HG03196 (cell line): ENCODE data around the gene CGNL1.

Experiments used
- ATAC-seq: cut with Tn5 transposase; IDR thresholded peaks from one replicate; pipeline ENCODE4 v1.9.1; 2021; ENCODE audit not compliant: unreplicated experiment

Gene CGNL1

GRCh38 chr15:57517030-57517671 lies 140.8 kb downstream of the CGNL1 start:
- ATAC-seq = no peak

GRCh38 chr15:57518779-57519405 lies 142.6 kb downstream of the CGNL1 start:
- no peak for ATAC-seq

- no peak for ATAC-seq
Measured at GRCh38 chr15:57519806-57520205, 143.5 kb downstream of the CGNL1 start.

- ATAC-seq = no peak
Measured at GRCh38 chr15:57521503-57521902, 145.2 kb downstream of the CGNL1 start.

GRCh38 chr15:57522148-57522547 lies 145.8 kb downstream of the CGNL1 start:
- ATAC-seq = no peak

- ATAC-seq = no peak
Measured at GRCh38 chr15:57525581-57525980, 149.3 kb downstream of the CGNL1 start.

GRCh38 chr15:57526076-57526475 lies 149.8 kb downstream of the CGNL1 start:
- no peak for ATAC-seq

GRCh38 chr15:57526615-57527014 lies 150.3 kb downstream of the CGNL1 start:
- ATAC-seq = no peak

GRCh38 chr15:57527382-57528091 lies 151.2 kb downstream of the CGNL1 start:
- ATAC-seq = no peak

GRCh38 chr15:57528940-57529565 lies 152.7 kb downstream of the CGNL1 start:
- no peak for ATAC-seq

GRCh38 chr15:57529748-57530147 lies 153.4 kb downstream of the CGNL1 start:
- no peak for ATAC-seq

GRCh38 chr15:57532731-57533447 lies 156.6 kb downstream of the CGNL1 start:
- ATAC-seq = no peak

GRCh38 chr15:57533448-57533799 lies 157.1 kb downstream of the CGNL1 start:
- ATAC-seq = no peak

GRCh38 chr15:57534281-57534680 lies 158.0 kb downstream of the CGNL1 start:
- no peak for ATAC-seq

GRCh38 chr15:57537072-57537471 lies 160.8 kb downstream of the CGNL1 start:
- no peak for ATAC-seq

GRCh38 chr15:57537488-57538264 lies 161.4 kb downstream of the CGNL1 start:
- no peak for ATAC-seq

GRCh38 chr15:57538265-57538529 lies 161.9 kb downstream of the CGNL1 start:
- no peak for ATAC-seq

GRCh38 chr15:57538821-57539220 lies 162.5 kb downstream of the CGNL1 start:
- no peak for ATAC-seq

GRCh38 chr15:57540211-57540610 lies 163.9 kb downstream of the CGNL1 start:
- no peak for ATAC-seq

GRCh38 chr15:57540736-57541135 lies 164.4 kb downstream of the CGNL1 start:
- no peak for ATAC-seq

- no peak for ATAC-seq
Measured at GRCh38 chr15:57541271-57541670, 165.0 kb downstream of the CGNL1 start.
